Mucosa of descending colon (tissue), 3 donors: ENCODE measurements around the gene SNX11. TPM values are rescaled to one million over a fixed set of nuclear protein-coding genes. Genes with fewer than 3 reads are reported as not detected.

Source experiments
- ATAC-seq: fragments of 200-7000 bp; cut with Tn5 transposase; one replicate; pipeline ENCODE4 v1.9.1; 2020; ENCODE audit warnings: mild to moderate bottlenecking, moderate library complexity
- DNase-seq, 3 donors: peaks; one replicate each; pipeline ENCODE4 v3.0.0-alpha.2; 2020
- H3K36me3 ChIP-seq: fragments of 200-600 bp; one replicate; pipeline ENCODE4 v1.8.0; 2021; ENCODE audit warnings: low read depth, mild to moderate bottlenecking
- H3K4me1 ChIP-seq: fragments of 200-600 bp; one replicate; pipeline ENCODE4 v1.8.0; 2021; ENCODE audit warnings: low read depth, mild to moderate bottlenecking
- H3K4me3 ChIP-seq: fragments of 200-600 bp; one replicate; pipeline ENCODE4 v1.8.0; 2021; ENCODE audit warnings: mild to moderate bottlenecking
- H3K9me3 ChIP-seq: fragments of 200-600 bp; one replicate; pipeline ENCODE4 v1.8.0; 2021; ENCODE audit warnings: mild to moderate bottlenecking
- intact Hi-C, 2 donors: fragments of 100-400 bp; cut with DNase I in 1 of 2; cut with micrococcal nuclease in 1 of 2; formaldehyde crosslinking; loops; one replicate each; pipeline versions ENCODE4 v1.11.0 to v1.11.1; 2022; cut with DNase I, micrococcal nuclease
- long read RNA-seq, 2 donors: library from polyadenylated mRNA; unstranded; transcript quantifications; one replicate each; pipeline ENCODE4 v2.0.0, GENCODE V29; 2019 to 2021
- total RNA-seq, 3 donors: library from RNA; stranded (reverse); fragmentation: NEBNext Ultra II Directional in 2 of 3; extraction: Animal tissue kit (Norgen Biotek cat#: 25700) in 2 of 3; gene quantifications; one replicate each; pipeline versions ENCODE4 v1.2.1 to v1.2.4, GENCODE V29; 2021 to 2023
- TF ChIP-seq, protein P1 (sequence below): fragments of 200-600 bp; IDR thresholded peaks from one replicate; pipeline ENCODE4 v1.8.0; 2022; ENCODE audit warnings: antibody characterized with exemption, mild to moderate bottlenecking
- donor health status: DM: no; HTN: no; CAD: no; lungs with moderate emphysema.
- donor health status: DM: no; HTN: no; CAD: no.
- donor health status: DM: no; HTN: yes; CAD: no.

The SNX11 gene, protein sequence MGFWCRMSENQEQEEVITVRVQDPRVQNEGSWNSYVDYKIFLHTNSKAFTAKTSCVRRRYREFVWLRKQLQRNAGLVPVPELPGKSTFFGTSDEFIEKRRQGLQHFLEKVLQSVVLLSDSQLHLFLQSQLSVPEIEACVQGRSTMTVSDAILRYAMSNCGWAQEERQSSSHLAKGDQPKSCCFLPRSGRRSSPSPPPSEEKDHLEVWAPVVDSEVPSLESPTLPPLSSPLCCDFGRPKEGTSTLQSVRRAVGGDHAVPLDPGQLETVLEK
- 10 to 100 TPM; 25.4 to 26.5 (median 25.4) TPM for total RNA-seq
- long read RNA-seq, donor 1, transcript SNX11-201 (7 exons, 2,315 nt), result major isoform, 25 of 33 reads
- long read RNA-seq, donor 1, partial matches to known transcripts, result 0 of 33 reads
- long read RNA-seq, donor 1, other reads (novel, unspliced or antisense), result 5 of 33 reads
- long read RNA-seq, donor 2, transcript SNX11-201 (7 exons, 2,315 nt), result major isoform, 7 of 20 reads
- long read RNA-seq, donor 2, transcript SNX11-202 (8 exons, 2,733 nt), result minor isoform, 5 of 20 reads
- long read RNA-seq, donor 2, partial matches to known transcripts, result 1 of 20 reads
- long read RNA-seq, donor 2, other reads (novel, unspliced or antisense), result 5 of 20 reads

GRCh38 chr17:48107137-48108055 is at the start of gene SNX11:
SNX11 (plus strand) TSS chr17:48107766; CDS start chr17:48112044, 4,278 bp downstream.
- peak; percentile 97 for ATAC-seq

DNA sequence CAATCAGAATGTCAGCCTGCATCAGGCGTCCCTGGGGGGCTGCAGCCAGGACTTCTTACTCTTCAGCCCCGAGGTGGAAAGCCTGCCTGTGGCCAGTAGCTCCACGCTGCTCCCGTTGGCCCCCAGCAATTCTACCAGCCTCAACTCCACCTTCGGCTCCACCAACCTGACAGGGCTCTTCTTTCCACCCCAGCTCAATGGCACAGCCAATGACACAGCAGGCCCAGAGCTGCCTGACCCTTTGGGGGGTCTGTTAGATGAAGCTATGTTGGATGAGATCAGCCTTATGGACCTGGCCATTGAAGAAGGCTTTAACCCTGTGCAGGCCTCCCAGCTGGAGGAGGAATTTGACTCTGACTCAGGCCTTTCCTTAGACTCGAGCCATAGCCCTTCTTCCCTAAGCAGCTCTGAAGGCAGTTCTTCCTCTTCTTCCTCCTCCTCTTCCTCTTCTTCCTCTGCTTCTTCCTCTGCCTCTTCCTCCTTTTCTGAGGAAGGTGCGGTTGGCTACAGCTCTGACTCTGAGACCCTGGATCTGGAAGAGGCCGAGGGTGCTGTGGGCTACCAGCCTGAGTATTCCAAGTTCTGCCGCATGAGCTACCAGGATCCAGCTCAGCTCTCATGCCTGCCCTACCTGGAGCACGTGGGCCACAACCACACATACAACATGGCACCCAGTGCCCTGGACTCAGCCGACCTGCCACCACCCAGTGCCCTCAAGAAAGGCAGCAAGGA is 49.0 kb upstream of the SNX11 start:
- TF ChIP-seq, protein P1, sequence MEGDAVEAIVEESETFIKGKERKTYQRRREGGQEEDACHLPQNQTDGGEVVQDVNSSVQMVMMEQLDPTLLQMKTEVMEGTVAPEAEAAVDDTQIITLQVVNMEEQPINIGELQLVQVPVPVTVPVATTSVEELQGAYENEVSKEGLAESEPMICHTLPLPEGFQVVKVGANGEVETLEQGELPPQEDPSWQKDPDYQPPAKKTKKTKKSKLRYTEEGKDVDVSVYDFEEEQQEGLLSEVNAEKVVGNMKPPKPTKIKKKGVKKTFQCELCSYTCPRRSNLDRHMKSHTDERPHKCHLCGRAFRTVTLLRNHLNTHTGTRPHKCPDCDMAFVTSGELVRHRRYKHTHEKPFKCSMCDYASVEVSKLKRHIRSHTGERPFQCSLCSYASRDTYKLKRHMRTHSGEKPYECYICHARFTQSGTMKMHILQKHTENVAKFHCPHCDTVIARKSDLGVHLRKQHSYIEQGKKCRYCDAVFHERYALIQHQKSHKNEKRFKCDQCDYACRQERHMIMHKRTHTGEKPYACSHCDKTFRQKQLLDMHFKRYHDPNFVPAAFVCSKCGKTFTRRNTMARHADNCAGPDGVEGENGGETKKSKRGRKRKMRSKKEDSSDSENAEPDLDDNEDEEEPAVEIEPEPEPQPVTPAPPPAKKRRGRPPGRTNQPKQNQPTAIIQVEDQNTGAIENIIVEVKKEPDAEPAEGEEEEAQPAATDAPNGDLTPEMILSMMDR, result no peak
- ATAC-seq (no peak), DNase-seq (no peak)
- no peaks in the 10 kb centered on the region for H3K9me3 ChIP-seq
- H3K4me3 ChIP-seq, result no peak overlapping the region
- intact Hi-C loops, result no loop called here
- H3K36me3 ChIP-seq, result peaks cover 17% of the 10 kb centered on the region
- H3K4me1 ChIP-seq, result peaks cover 14% of the 10 kb centered on the region

More at GRCh38 chr17:48107137-48108055, at the start of gene SNX11:
- peaks cover 3% of the 10 kb centered on the region for H3K9me3 ChIP-seq
- intact Hi-C loops, result no loop called here
- no peaks in the 10 kb centered on the region for H3K36me3 ChIP-seq
- DNase-seq, result peak; percentile 94 to 97 (median 95)
- H3K4me1 ChIP-seq, result peaks cover 9% of the 10 kb centered on the region
- peak within 1 kb of the TSS; percentile 59 for H3K4me3 ChIP-seq
- TF ChIP-seq, protein P1, result no peak

- Histone ChIP-seq H3K9me3 (no peaks in the 10 kb centered on the region), H3K4me1 (peaks cover 8% of the 10 kb centered on the region), H3K36me3 (peaks cover 17% of the 10 kb centered on the region), H3K4me3 (no peak overlapping the region)
- ATAC-seq, result no peak
- intact Hi-C loops, result no loop called here
- TF ChIP-seq, protein P1, result no peak
- no peak for DNase-seq
Observed at GRCh38 chr17:48059125-48059668, 48.4 kb upstream of the SNX11 start.

GRCh38 chr17:48060249-48060648 is 47.3 kb upstream of the SNX11 start:
- TF ChIP-seq, protein P1, result no peak
- no peaks in the 10 kb centered on the region for H3K9me3 ChIP-seq
- peaks cover 17% of the 10 kb centered on the region for H3K36me3 ChIP-seq
- DNase-seq (no peak), ATAC-seq (no peak)
- H3K4me3 ChIP-seq, result no peak overlapping the region
- intact Hi-C loops, result no loop called here
- peaks cover 2% of the 10 kb centered on the region for H3K4me1 ChIP-seq
